HEK293 (cell line): Measurements from ENCODE around the gene GSTM4.

Experiments used
- CTCF ChIA-PET: fragments of 350-600 bp; formaldehyde crosslinking; extraction: SDS; loops from one replicate; lab custom pipeline; 2021; ENCODE audit warnings: antibody characterized with exemption; lab: Yijun Ruan, JAX
- POLR2A ChIA-PET: fragments of 300-600 bp; formaldehyde crosslinking; extraction: SDS; loops from one replicate; lab custom pipeline; 2020; ENCODE audit warnings: antibody characterized with exemption, inconsistent platforms; lab: Yijun Ruan, JAX
- H3K27ac ChIP-seq: fragments of 200-500 bp; sonication (Bioruptor generic); 2 replicates; pipeline ENCODE4 v1.5.1; 2014; ENCODE audit warnings: low read depth, low read length, control low read depth, inconsistent platforms; ENCODE audit errors: extremely low read depth
- H3K36me3 ChIP-seq, 2 experiments: fragments of 200-500 bp in 1 of 2; sonication (Bioruptor generic) in 1 of 2; 1 replicate in 1 of 2; 2 replicates in 1 of 2; pipeline ENCODE4 v1.5.1; 2014 to 2017; ENCODE audit warnings: inconsistent platforms in 2 of 2, low read length in 2 of 2; ENCODE audit not compliant: control insufficient read depth in 2 of 2, insufficient read depth in 1 of 2
- H3K4me1 ChIP-seq: fragments of 200-500 bp; sonication (Bioruptor generic); 2 replicates; pipeline ENCODE4 v1.5.1; 2014; ENCODE audit warnings: mild to moderate bottlenecking, low read length, inconsistent platforms; ENCODE audit not compliant: control insufficient read depth, insufficient read depth
- H3K4me3 ChIP-seq: 2 replicates; pipeline ENCODE4 v1.5.1; 2011; ENCODE audit warnings: low read depth, mild to moderate bottlenecking, control low read depth, low read length, moderate library complexity
- H3K9me3 ChIP-seq: fragments of 200-500 bp; sonication (Bioruptor generic); 2 replicates; pipeline ENCODE4 v1.5.1; 2014; ENCODE audit warnings: low read depth, low read length, inconsistent platforms; ENCODE audit not compliant: control insufficient read depth, insufficient read depth
- FEZF1 ChIP-seq: fragments of 450-650 bp; formaldehyde crosslinking; IDR thresholded peaks from 2 replicates; pipeline ENCODE4 v1.5.1; 2016; ENCODE audit warnings: missing biosample characterization, missing genetic modification characterization
- HOXC10 ChIP-seq: sonication (generic); formaldehyde crosslinking; IDR thresholded peaks from 2 replicates; pipeline ENCODE4 v1.8.1; 2023; ENCODE audit warnings: mild to moderate bottlenecking, missing genetic modification reagents
- RBAK ChIP-seq: fragments of 450-650 bp; formaldehyde crosslinking; IDR thresholded peaks from 2 replicates; pipeline ENCODE4 v1.5.1; 2016; ENCODE audit warnings: missing biosample characterization, missing genetic modification characterization
- ZBTB44 ChIP-seq: fragments of 450-650 bp; IDR thresholded peaks from 2 replicates; pipeline ENCODE4 v1.5.1; 2018; ENCODE audit warnings: missing biosample characterization, mild to moderate bottlenecking, missing genetic modification characterization
- ZBTB49 ChIP-seq: fragments of 450-650 bp; formaldehyde crosslinking; IDR thresholded peaks from 2 replicates; pipeline ENCODE4 v1.5.1; 2016; ENCODE audit warnings: missing biosample characterization, missing genetic modification characterization, low read depth
- ZNF121 ChIP-seq: fragments of 450-650 bp; formaldehyde crosslinking; IDR thresholded peaks from 2 replicates; pipeline ENCODE4 v1.5.1; 2016; ENCODE audit warnings: missing biosample characterization, missing genetic modification characterization
- ZNF133 ChIP-seq: fragments of 450-650 bp; formaldehyde crosslinking; IDR thresholded peaks from 2 replicates; pipeline ENCODE4 v1.5.1; 2016; ENCODE audit warnings: missing biosample characterization, missing genetic modification characterization
- ZNF184 ChIP-seq: fragments of 450-650 bp; IDR thresholded peaks from 2 replicates; pipeline ENCODE4 v1.5.1; 2018; ENCODE audit warnings: missing biosample characterization, mild to moderate bottlenecking, missing genetic modification characterization
- ZNF280D ChIP-seq: fragments of 450-650 bp; formaldehyde crosslinking; IDR thresholded peaks from 2 replicates; pipeline ENCODE4 v1.5.1; 2016; ENCODE audit warnings: missing biosample characterization, missing genetic modification characterization
- ZNF302 ChIP-seq: fragments of 450-650 bp; formaldehyde crosslinking; IDR thresholded peaks from 2 replicates; pipeline ENCODE4 v1.5.1; 2016; ENCODE audit warnings: missing biosample characterization, missing genetic modification characterization, low read depth
- ZNF394 ChIP-seq: fragments of 450-650 bp; formaldehyde crosslinking; IDR thresholded peaks from 2 replicates; pipeline ENCODE4 v1.5.1; 2016; ENCODE audit warnings: missing biosample characterization, missing genetic modification characterization, mild to moderate bottlenecking, moderate library complexity, borderline replicate concordance
- ZNF48 ChIP-seq: fragments of 450-650 bp; formaldehyde crosslinking; IDR thresholded peaks from 2 replicates; pipeline ENCODE4 v1.5.1; 2016; ENCODE audit warnings: missing biosample characterization, missing genetic modification characterization
- ZNF513 ChIP-seq: fragments of 450-650 bp; IDR thresholded peaks from 2 replicates; pipeline ENCODE4 v1.5.1; 2018; ENCODE audit warnings: missing biosample characterization, missing genetic modification characterization
- ZNF658 ChIP-seq: fragments of 450-650 bp; formaldehyde crosslinking; IDR thresholded peaks from 2 replicates; pipeline ENCODE4; 2016; ENCODE audit warnings: missing biosample characterization, missing genetic modification characterization
- ZNF677 ChIP-seq: fragments of 450-650 bp; IDR thresholded peaks from 2 replicates; pipeline ENCODE4 v1.5.0; 2018; ENCODE audit warnings: missing biosample characterization, mild to moderate bottlenecking, missing genetic modification characterization, moderate library complexity
- ZNF776 ChIP-seq: fragments of 450-650 bp; formaldehyde crosslinking; IDR thresholded peaks from 2 replicates; pipeline ENCODE4 v1.5.0; 2017; ENCODE audit warnings: missing biosample characterization, missing genetic modification characterization, borderline replicate concordance

GSTM4 gene

GRCh38 chr1:109657970-109658369 lies 2.1 kb downstream of the GSTM4 start (continued):
- TF ChIP-seq ZNF513 (no peak), ZNF184 (tag by site-specific recombination) (no peak), ZNF776 (no peak)

GRCh38 chr1:109658533-109659042 lies 2.7 kb downstream of the GSTM4 start:
- Histone ChIP-seq H3K27ac (no peak overlapping the region), H3K36me3 (no peaks in the 10 kb centered on the region), H3K4me3 (no peak overlapping the region), H3K4me1 (no peaks in the 10 kb centered on the region), H3K9me3 (no peaks in the 10 kb centered on the region)
- CTCF ChIA-PET: interaction anchor here (0.7 to 5.8 kb wide), 9 partner anchors 9 to 396 kb away, joined by 3 to 27 read pairs (median 4); partner anchors contain the start of gene AHCYL1
- no peak for TF ChIP-seq FEZF1
- TF ChIP-seq ZNF658 (tag by site-specific recombination): no peak
- no peak for TF ChIP-seq ZBTB49 (tag by site-specific recombination)
- no peak for TF ChIP-seq ZBTB44 (tag by site-specific recombination)
- no peak for TF ChIP-seq HOXC10 (CRISPR knock-in tag)
- TF ChIP-seq ZNF48 (tag by site-specific recombination): no peak
- no peak for TF ChIP-seq ZNF677 (tag by site-specific recombination)
- no peak for TF ChIP-seq ZNF280D (tag by site-specific recombination)
- TF ChIP-seq ZNF121 (tag by site-specific recombination): no peak
- no peak for TF ChIP-seq RBAK (tag by site-specific recombination)
- no peak for TF ChIP-seq ZNF394 (tag by site-specific recombination)
- no peak for TF ChIP-seq ZNF302 (tag by site-specific recombination)
- no peak for TF ChIP-seq ZNF133 (tag by site-specific recombination)
- POLR2A ChIA-PET: no interaction called here
